ENCODE data around the gene MRPL1. TPM values are rescaled to one million over a fixed set of nuclear protein-coding genes. Genes with fewer than 3 reads are reported as not detected.
A peak's percentile ranks its signal among the peaks of the same experiment; 100 is the strongest.

Gene MRPL1
- 10 to 100 TPM; 28.3 to 35.0 (median 29.1) TPM for total RNA-seq
- long read RNA-seq, donor 1, transcript MRPL1-201 (9 exons, 1,490 nt), result major isoform, 7 of 8 reads
- long read RNA-seq, donor 1, partial matches to known transcripts, result 0 of 8 reads
- long read RNA-seq, donor 1, other reads (novel, unspliced or antisense), result 1 of 8 reads
- long read RNA-seq, donor 2, transcript MRPL1-201 (9 exons, 1,490 nt), result major isoform, 8 of 11 reads
- long read RNA-seq, donor 2, partial matches to known transcripts, result 3 of 11 reads
- long read RNA-seq, donor 2, other reads (novel, unspliced or antisense), result 0 of 11 reads

DNA sequence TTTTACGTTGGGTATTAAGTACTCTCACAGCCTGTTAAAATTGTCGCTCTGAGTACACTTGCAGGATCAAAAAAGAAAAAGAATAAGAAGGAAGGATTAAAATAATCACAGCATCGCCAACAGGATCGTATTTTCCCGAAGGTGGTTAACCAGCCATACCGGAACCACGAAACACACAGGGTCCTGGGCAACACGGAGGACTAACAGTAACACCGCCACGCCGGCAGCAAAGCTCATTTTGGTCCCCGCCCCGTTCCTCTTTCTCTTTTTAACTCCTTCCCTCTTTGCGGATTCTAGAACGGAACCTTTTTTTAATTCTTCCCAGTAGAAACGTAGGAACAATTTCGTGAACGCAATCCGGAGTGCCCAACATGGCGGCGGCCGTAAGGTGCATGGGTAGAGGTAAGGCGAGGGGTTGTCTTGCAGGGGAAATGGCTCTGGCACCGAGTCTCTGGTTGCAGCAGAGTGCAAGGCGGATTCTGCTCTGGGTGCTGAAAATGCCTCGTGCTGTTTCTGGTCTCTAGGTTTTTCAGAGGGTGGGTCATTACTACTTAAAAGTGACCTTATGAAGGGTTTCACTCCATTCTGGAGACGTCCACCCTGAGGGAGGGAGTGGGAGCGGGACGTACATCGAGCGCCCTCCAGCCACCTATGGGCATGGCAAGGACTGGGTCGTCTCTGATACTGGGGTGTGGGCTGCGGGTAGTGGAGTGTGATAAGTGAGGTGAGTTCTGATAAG lies at the start of gene MRPL1:
MRPL1 (plus strand) TSS at position 353 of the 739 bp plus-strand sequence; CDS start at position 372, 19 bp downstream.
- peak; percentile 97 for ATAC-seq
- H3K4me1 ChIP-seq (ENCODE audit: low read depth), result peaks cover 9% of the 10 kb centered on the region
- intact Hi-C loops (cut with DNase I, micrococcal nuclease), result no loop called here
- TF ChIP-seq, protein P1, sequence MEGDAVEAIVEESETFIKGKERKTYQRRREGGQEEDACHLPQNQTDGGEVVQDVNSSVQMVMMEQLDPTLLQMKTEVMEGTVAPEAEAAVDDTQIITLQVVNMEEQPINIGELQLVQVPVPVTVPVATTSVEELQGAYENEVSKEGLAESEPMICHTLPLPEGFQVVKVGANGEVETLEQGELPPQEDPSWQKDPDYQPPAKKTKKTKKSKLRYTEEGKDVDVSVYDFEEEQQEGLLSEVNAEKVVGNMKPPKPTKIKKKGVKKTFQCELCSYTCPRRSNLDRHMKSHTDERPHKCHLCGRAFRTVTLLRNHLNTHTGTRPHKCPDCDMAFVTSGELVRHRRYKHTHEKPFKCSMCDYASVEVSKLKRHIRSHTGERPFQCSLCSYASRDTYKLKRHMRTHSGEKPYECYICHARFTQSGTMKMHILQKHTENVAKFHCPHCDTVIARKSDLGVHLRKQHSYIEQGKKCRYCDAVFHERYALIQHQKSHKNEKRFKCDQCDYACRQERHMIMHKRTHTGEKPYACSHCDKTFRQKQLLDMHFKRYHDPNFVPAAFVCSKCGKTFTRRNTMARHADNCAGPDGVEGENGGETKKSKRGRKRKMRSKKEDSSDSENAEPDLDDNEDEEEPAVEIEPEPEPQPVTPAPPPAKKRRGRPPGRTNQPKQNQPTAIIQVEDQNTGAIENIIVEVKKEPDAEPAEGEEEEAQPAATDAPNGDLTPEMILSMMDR (IDR thresholded peaks at IDR 0.05), result no peak
- H3K9me3 ChIP-seq, result no peaks in the 10 kb centered on the region
- peak within 1 kb of the TSS; percentile 45 for H3K4me3 ChIP-seq
- DNase-seq, result peak; percentile 85 to 93 (median 90)
- H3K36me3 ChIP-seq (ENCODE audit: low read depth), result no peaks in the 10 kb centered on the region

GRCh38 chr4:77815636-77816035 lies 47.0 kb upstream of the MRPL1 start:
- intact Hi-C loops (cut with DNase I, micrococcal nuclease), result no loop called here
- TF ChIP-seq, protein P1 (IDR thresholded peaks at IDR 0.05), result no peak
- no peak overlapping the region for H3K4me3 ChIP-seq

GRCh38 chr4:77816546-77816945 lies 46.1 kb upstream of the MRPL1 start:
- no peaks in the 10 kb centered on the region for H3K36me3 ChIP-seq (ENCODE audit: low read depth)
- no peak overlapping the region for H3K4me3 ChIP-seq
- DNase-seq (no peak), ATAC-seq (no peak)
- H3K9me3 ChIP-seq, result no peaks in the 10 kb centered on the region
- peaks cover 33% of the 10 kb centered on the region for H3K4me1 ChIP-seq (ENCODE audit: low read depth)
- intact Hi-C loops (cut with DNase I, micrococcal nuclease), result no loop called here
- TF ChIP-seq, protein P1 (IDR thresholded peaks at IDR 0.05), result no peak

More at GRCh38 chr4:77815636-77816035, 47.0 kb upstream of the MRPL1 start:
- Histone ChIP-seq H3K4me1 (ENCODE audit: low read depth) (peaks cover 24% of the 10 kb centered on the region), H3K9me3 (no peaks in the 10 kb centered on the region), H3K36me3 (ENCODE audit: low read depth) (no peaks in the 10 kb centered on the region)
- DNase-seq, result no peak
- no peak for ATAC-seq

GRCh38 chr4:77817304-77818072 lies 45.1 kb upstream of the MRPL1 start:
- intact Hi-C loops (cut with DNase I, micrococcal nuclease), result no loop called here
- peak in 1 of 3 donors; percentile 58 for DNase-seq

DNA sequence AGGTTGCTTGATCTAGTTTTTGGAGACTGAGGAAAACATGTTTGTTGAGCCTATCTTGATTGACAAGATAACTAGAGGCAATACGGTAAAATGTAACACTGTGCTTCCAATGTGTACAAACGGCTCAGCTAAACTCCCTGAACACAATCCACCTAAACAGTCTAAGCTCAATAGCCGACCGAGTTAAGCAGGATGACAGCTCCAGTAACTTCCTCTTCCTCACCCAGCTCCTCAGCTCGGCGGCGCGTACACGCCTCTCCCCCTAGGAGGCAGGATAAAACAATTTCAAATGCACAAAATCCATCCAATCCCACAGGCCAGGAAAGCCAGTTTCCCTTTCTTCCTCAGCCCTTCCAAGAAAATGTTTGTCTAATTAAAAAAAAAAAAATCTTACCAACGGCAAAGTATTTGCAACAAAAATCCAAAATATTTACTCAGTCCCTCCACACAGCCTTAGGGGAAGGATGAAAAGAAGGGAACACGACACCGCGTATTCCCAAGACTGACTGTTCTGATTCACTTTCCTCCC lies 44.5 kb upstream of the MRPL1 start:
- TF ChIP-seq, protein P1 (IDR thresholded peaks at IDR 0.05), result no peak
- intact Hi-C loops (cut with DNase I, micrococcal nuclease), result no loop called here
- peak; percentile 69 for ATAC-seq
- H3K9me3 ChIP-seq, result no peaks in the 10 kb centered on the region
- H3K4me3 ChIP-seq, result peak overlapping the region; percentile 73
- no peaks in the 10 kb centered on the region for H3K36me3 ChIP-seq (ENCODE audit: low read depth)
- H3K4me1 ChIP-seq (ENCODE audit: low read depth), result peaks cover 33% of the 10 kb centered on the region
- peak; percentile 79 to 88 (median 83) for DNase-seq

More at GRCh38 chr4:77817304-77818072, 45.1 kb upstream of the MRPL1 start:
- H3K36me3 ChIP-seq (ENCODE audit: low read depth), result no peaks in the 10 kb centered on the region
- peak; percentile 33 for ATAC-seq
- H3K9me3 ChIP-seq, result no peaks in the 10 kb centered on the region
- H3K4me1 ChIP-seq (ENCODE audit: low read depth), result peaks cover 33% of the 10 kb centered on the region
- TF ChIP-seq, protein P1 (IDR thresholded peaks at IDR 0.05), result no peak
- H3K4me3 ChIP-seq, result no peak overlapping the region
